ENCODE results near the gene HARBI1.

The HARBI1 gene

DNA sequence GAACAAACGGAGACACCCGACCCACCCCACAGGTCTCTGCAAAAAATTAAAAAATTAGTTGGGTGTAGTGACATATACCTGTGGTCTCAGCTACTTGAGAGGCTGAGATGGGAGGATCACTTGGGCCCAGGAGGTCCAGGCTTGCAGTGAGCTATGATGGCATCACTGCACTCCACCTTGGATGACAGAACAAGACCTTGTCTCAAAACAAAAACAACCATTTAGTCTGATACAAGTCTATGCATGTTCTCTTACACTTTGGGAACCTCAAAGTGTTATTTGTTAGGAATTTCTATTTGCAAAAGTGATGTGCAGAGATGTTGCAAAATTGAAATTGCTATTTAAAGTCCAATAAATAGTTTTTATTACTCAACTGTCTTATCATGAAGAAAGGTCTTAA lies 14.6 kb upstream of the HARBI1 start:
- no peak overlapping the region for H3K9ac ChIP-seq (ENCODE audit: low read length)
- peaks cover 3% of the 10 kb centered on the region for H3K36me3 ChIP-seq (replicated peaks; ENCODE audit: low read depth, low read length)
- no peak for TF ChIP-seq EZH2phosphoT487 (IDR thresholded peaks at IDR 0.05; ENCODE audit: low read depth)
- TF ChIP-seq, protein P1, sequence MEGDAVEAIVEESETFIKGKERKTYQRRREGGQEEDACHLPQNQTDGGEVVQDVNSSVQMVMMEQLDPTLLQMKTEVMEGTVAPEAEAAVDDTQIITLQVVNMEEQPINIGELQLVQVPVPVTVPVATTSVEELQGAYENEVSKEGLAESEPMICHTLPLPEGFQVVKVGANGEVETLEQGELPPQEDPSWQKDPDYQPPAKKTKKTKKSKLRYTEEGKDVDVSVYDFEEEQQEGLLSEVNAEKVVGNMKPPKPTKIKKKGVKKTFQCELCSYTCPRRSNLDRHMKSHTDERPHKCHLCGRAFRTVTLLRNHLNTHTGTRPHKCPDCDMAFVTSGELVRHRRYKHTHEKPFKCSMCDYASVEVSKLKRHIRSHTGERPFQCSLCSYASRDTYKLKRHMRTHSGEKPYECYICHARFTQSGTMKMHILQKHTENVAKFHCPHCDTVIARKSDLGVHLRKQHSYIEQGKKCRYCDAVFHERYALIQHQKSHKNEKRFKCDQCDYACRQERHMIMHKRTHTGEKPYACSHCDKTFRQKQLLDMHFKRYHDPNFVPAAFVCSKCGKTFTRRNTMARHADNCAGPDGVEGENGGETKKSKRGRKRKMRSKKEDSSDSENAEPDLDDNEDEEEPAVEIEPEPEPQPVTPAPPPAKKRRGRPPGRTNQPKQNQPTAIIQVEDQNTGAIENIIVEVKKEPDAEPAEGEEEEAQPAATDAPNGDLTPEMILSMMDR (IDR thresholded peaks at IDR 0.05; ENCODE audit: low read depth, low read length), result no peak

DNA sequence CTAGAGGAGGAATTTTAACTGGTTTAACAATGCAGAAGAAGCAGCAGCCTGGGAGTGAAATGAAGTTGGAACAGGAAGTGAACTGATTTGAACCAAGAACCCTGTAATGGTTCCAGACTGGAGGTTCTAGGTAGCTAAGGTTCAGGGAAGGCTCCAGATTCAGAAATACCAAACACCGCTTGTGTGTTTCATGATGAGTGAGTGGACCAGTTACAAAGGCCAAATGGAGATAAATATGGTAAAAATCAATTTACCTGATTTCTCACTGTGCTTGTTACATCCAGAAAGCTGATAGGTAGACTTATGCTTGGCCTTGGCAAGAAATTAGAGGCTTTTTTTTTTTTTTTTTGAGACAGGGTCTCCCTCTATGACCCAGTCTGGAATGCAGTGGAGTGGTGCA lies 13.2 kb upstream of the HARBI1 start:
- H2AFZ ChIP-seq (ENCODE audit: low read depth, low read length), result no peak overlapping the region
- peaks cover 4% of the 10 kb centered on the region for H3K36me3 ChIP-seq (replicated peaks; ENCODE audit: low read depth, low read length)
- no peak for TF ChIP-seq EZH2phosphoT487 (IDR thresholded peaks at IDR 0.05; ENCODE audit: low read depth)
- TF ChIP-seq, protein P1 (IDR thresholded peaks at IDR 0.05; ENCODE audit: low read depth, low read length), result no peak
- no peak overlapping the region for H3K27ac ChIP-seq (ENCODE audit: low read length)
- H3K27me3 ChIP-seq (ENCODE audit: low read depth, low read length), result no peaks in the 10 kb centered on the region
- H3K9me3 ChIP-seq (ENCODE audit: insufficient read depth, low read length), result no peaks in the 10 kb centered on the region
- no peaks in the 10 kb centered on the region for H3K4me1 ChIP-seq (ENCODE audit: low read length)
- H4K20me1 ChIP-seq (ENCODE audit: insufficient read depth, low read length), result no peaks in the 10 kb centered on the region
- no peak overlapping the region for H3K4me3 ChIP-seq (ENCODE audit: low read length)
- no peak overlapping the region for H3K9ac ChIP-seq (ENCODE audit: low read length)
- H3K79me2 ChIP-seq (ENCODE audit: low read length), result no peaks in the 10 kb centered on the region
- no peak overlapping the region for H3K4me2 ChIP-seq (ENCODE audit: low read length)

More for the DNA sequence above, 14.6 kb upstream of the HARBI1 start:
- Histone ChIP-seq H3K4me3 (ENCODE audit: low read length) (no peak overlapping the region), H3K27me3 (ENCODE audit: low read depth, low read length) (no peaks in the 10 kb centered on the region), H3K27ac (ENCODE audit: low read length) (no peak overlapping the region), H3K4me1 (ENCODE audit: low read length) (no peaks in the 10 kb centered on the region), H3K4me2 (ENCODE audit: low read length) (no peak overlapping the region), H3K79me2 (ENCODE audit: low read length) (no peaks in the 10 kb centered on the region), H2AFZ (ENCODE audit: low read depth, low read length) (no peak overlapping the region), H3K9me3 (ENCODE audit: insufficient read depth, low read length) (no peaks in the 10 kb centered on the region), H4K20me1 (ENCODE audit: insufficient read depth, low read length) (no peaks in the 10 kb centered on the region)

DNA sequence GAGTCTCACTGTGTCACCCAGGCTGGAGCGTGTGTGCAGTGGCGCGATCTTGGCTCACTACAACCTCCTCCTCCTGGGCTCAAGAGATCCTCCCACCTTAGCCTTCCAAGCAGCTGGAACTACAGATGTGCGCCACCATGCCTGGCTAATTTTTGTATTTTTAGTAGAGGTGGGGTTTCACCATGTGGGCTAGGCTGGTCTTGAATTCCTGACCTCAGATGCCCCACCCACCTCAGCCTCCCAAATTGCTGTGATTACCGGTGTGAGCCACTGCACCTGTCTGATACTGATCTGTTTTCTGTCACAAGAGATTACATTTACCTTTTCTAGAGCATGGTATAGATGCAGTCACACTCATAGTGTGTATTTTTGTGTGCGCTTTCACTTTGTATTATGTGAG lies 11.9 kb upstream of the HARBI1 start:
- no peak overlapping the region for H3K27ac ChIP-seq (ENCODE audit: low read length)
- H3K36me3 ChIP-seq (replicated peaks; ENCODE audit: low read depth, low read length), result peaks cover 4% of the 10 kb centered on the region

DNA sequence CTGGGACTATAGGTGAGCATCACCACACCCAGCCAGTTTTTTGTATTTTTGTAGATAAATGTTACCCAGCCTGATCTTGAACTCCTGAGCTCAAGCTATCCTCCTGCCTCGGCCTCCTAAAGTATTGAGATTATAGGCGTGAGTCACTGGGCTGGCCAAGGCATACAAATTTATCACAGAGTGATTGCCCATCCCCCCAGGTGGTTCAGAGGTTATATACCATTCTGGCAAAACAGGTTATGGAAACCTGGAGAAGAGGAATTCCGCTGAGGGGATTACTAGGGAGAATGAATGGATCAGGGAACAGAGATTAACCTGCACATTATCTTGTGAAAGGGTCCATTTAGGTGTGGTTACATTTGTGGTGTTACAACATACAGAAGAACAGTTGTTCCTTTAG lies 8.4 kb upstream of the HARBI1 start:
- Histone ChIP-seq H3K9ac (ENCODE audit: low read length) (no peak overlapping the region), H3K27me3 (ENCODE audit: low read depth, low read length) (no peaks in the 10 kb centered on the region), H3K9me3 (ENCODE audit: insufficient read depth, low read length) (no peaks in the 10 kb centered on the region), H2AFZ (ENCODE audit: low read depth, low read length) (no peak overlapping the region), H3K36me3 (replicated peaks; ENCODE audit: low read depth, low read length) (peaks cover 4% of the 10 kb centered on the region), H4K20me1 (ENCODE audit: insufficient read depth, low read length) (no peaks in the 10 kb centered on the region), H3K27ac (ENCODE audit: low read length) (no peak overlapping the region), H3K4me1 (ENCODE audit: low read length) (no peaks in the 10 kb centered on the region), H3K4me3 (ENCODE audit: low read length) (no peak overlapping the region), H3K4me2 (ENCODE audit: low read length) (no peak overlapping the region), H3K79me2 (ENCODE audit: low read length) (peaks cover 5% of the 10 kb centered on the region; the same call in 1 of the 2 replicates)
- TF ChIP-seq, protein P1 (IDR thresholded peaks at IDR 0.05; ENCODE audit: low read depth, low read length), result no peak
- no peak for TF ChIP-seq EZH2phosphoT487 (IDR thresholded peaks at IDR 0.05; ENCODE audit: low read depth)

More for the DNA sequence above, 11.9 kb upstream of the HARBI1 start:
- Histone ChIP-seq H3K9ac (ENCODE audit: low read length) (no peak overlapping the region), H3K9me3 (ENCODE audit: insufficient read depth, low read length) (no peaks in the 10 kb centered on the region), H3K4me2 (ENCODE audit: low read length) (no peak overlapping the region), H3K4me1 (ENCODE audit: low read length) (no peaks in the 10 kb centered on the region), H3K27me3 (ENCODE audit: low read depth, low read length) (no peaks in the 10 kb centered on the region), H3K79me2 (ENCODE audit: low read length) (no peaks in the 10 kb centered on the region), H3K4me3 (ENCODE audit: low read length) (no peak overlapping the region), H4K20me1 (ENCODE audit: insufficient read depth, low read length) (no peaks in the 10 kb centered on the region), H2AFZ (ENCODE audit: low read depth, low read length) (no peak overlapping the region)
- TF ChIP-seq EZH2phosphoT487 (IDR thresholded peaks at IDR 0.05; ENCODE audit: low read depth), result no peak
- TF ChIP-seq, protein P1 (IDR thresholded peaks at IDR 0.05; ENCODE audit: low read depth, low read length), result no peak
